Measurements from ENCODE around the gene PTPRR.

DNA sequence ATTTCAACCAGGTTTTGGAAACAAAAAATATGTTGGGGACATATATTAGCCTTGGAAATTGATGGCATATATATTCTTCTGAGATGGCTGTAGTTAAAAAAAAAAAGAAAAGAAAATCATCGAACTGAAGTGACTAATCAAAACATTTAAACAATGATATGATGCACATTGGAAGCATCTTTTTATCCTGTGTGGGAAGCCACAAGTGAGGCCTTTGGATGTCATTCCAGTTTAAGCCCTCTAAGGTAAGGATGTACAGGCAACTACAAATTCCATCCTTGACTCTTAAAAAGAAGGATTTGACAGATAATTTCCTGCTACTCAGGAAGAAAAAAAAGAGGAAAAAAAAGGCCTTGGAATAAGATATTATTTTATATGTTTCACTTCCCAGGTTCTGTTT, 273.7 kb downstream of the PTPRR start:
- TF ChIP-seq, protein P1, sequence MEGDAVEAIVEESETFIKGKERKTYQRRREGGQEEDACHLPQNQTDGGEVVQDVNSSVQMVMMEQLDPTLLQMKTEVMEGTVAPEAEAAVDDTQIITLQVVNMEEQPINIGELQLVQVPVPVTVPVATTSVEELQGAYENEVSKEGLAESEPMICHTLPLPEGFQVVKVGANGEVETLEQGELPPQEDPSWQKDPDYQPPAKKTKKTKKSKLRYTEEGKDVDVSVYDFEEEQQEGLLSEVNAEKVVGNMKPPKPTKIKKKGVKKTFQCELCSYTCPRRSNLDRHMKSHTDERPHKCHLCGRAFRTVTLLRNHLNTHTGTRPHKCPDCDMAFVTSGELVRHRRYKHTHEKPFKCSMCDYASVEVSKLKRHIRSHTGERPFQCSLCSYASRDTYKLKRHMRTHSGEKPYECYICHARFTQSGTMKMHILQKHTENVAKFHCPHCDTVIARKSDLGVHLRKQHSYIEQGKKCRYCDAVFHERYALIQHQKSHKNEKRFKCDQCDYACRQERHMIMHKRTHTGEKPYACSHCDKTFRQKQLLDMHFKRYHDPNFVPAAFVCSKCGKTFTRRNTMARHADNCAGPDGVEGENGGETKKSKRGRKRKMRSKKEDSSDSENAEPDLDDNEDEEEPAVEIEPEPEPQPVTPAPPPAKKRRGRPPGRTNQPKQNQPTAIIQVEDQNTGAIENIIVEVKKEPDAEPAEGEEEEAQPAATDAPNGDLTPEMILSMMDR (IDR thresholded peaks at IDR 0.05; ENCODE audit: insufficient read depth, low read length, poor library complexity, severe bottlenecking) = no peak
- TF ChIP-seq EZH2phosphoT487 (conservative IDR thresholded peaks at IDR 0.05; ENCODE audit: low read length) = no peak

Data from SU-DHL-6 (cell line).